ENCODE measurements around the gene PLEKHG4B. TPM values are rescaled to one million over a fixed set of nuclear protein-coding genes. Genes with fewer than 3 reads are reported as not detected.

The PLEKHG4B gene
- total RNA-seq, 1 experiment from 2014 or later, result 1.2 TPM

- H4K20me1 ChIP-seq (ENCODE audit: low read length), result no peaks in the 10 kb centered on the region
- no TSS peak for BruUV-seq (replicated peaks)
- no peaks in the 10 kb centered on the region for H3K79me2 ChIP-seq (ENCODE audit: low read length)
- no peaks in the 10 kb centered on the region for H3F3A ChIP-seq (ENCODE audit: low read length, unreplicated experiment)
- POLR2A ChIA-PET (ENCODE audit: unreplicated experiment), result no interaction called here
- no peak for TF ChIP-seq EZH2phosphoT487 (IDR thresholded peaks at IDR 0.05; ENCODE audit: borderline replicate concordance, low read length)
- no peak for TF ChIP-seq EZH2 (IDR thresholded peaks at IDR 0.05; ENCODE audit: low read length, unreplicated experiment)
- no peak for TF ChIP-seq CTCF (conservative IDR thresholded peaks at IDR 0.05; ENCODE audit: low read depth, low read length)
- no peaks in the 10 kb centered on the region for H3K9me2 ChIP-seq (replicated peaks; ENCODE audit: low read length)
- no peak overlapping the region for H3K4me2 ChIP-seq (ENCODE audit: low read length)
- no peaks in the 10 kb centered on the region for H3K9me3 ChIP-seq (ENCODE audit: low read length)
- H3K4me1 ChIP-seq (ENCODE audit: insufficient read depth, low read length), result peaks cover 11% of the 10 kb centered on the region
- no peak overlapping the region for H3K9ac ChIP-seq (ENCODE audit: low read length)
- H3K4me3 ChIP-seq (ENCODE audit: low read length), result no peak overlapping the region
- DNase-seq (no peak), ATAC-seq (no peak)
- H3K36me3 ChIP-seq (ENCODE audit: low read depth, low read length), result no peaks in the 10 kb centered on the region
- H3K27ac ChIP-seq (ENCODE audit: low read length), result no peak overlapping the region
- intact Hi-C loops (cut with micrococcal nuclease), result no loop called here
- no peaks in the 10 kb centered on the region for H3K27me3 ChIP-seq (ENCODE audit: low read length)
- CTCF ChIA-PET, result no interaction called here
- no peak overlapping the region for H2AFZ ChIP-seq (ENCODE audit: low read length)
Observed at GRCh38 chr5:190366-191035, 98.5 kb downstream of the PLEKHG4B start.

- no TSS peak for BruUV-seq (replicated peaks)
- Histone ChIP-seq H3K36me3 (ENCODE audit: low read depth, low read length) (no peaks in the 10 kb centered on the region), H3K4me2 (ENCODE audit: low read length) (no peak within 1 kb of the TSS), H3K9me2 (replicated peaks; ENCODE audit: low read length) (no peaks in the 10 kb centered on the region), H2AFZ (ENCODE audit: low read length) (no peak within 1 kb of the TSS), H3K79me2 (ENCODE audit: low read length) (no peaks in the 10 kb centered on the region), H3K27ac (ENCODE audit: low read length) (no peak within 1 kb of the TSS), H3K9ac (ENCODE audit: low read length) (no peak within 1 kb of the TSS), H3K9me3 (ENCODE audit: low read length) (no peaks in the 10 kb centered on the region), H3K4me1 (ENCODE audit: insufficient read depth, low read length) (peaks cover 11% of the 10 kb centered on the region), H3K4me3 (ENCODE audit: low read length) (no peak within 1 kb of the TSS), H4K20me1 (ENCODE audit: low read length) (no peaks in the 10 kb centered on the region), H3F3A (ENCODE audit: low read length, unreplicated experiment) (no peaks in the 10 kb centered on the region), H3K27me3 (ENCODE audit: low read length) (no peaks in the 10 kb centered on the region)
- no peak for TF ChIP-seq EZH2 (IDR thresholded peaks at IDR 0.05; ENCODE audit: low read length, unreplicated experiment)
- no peak for ATAC-seq
- intact Hi-C loops (cut with micrococcal nuclease), result no loop called here
- POLR2A ChIA-PET (ENCODE audit: unreplicated experiment), result no interaction called here
- CTCF ChIA-PET, result no interaction called here
- no peak for DNase-seq
Observed at GRCh38 chr5:191036-191948, 99.3 kb downstream of the PLEKHG4B start, which contains the start of gene LRRC14B. TSS of gene LRRC14B (plus strand) at chr5:191495. CDS start at chr5:191539, 44 bp downstream.

GRCh38 chr5:191949-192690 lies 100.2 kb downstream of the PLEKHG4B start:
- H3K9ac ChIP-seq (ENCODE audit: low read length), result no peak overlapping the region
- H3K27ac ChIP-seq (ENCODE audit: low read length), result no peak overlapping the region
- no peaks in the 10 kb centered on the region for H3K9me3 ChIP-seq (ENCODE audit: low read length)
- peaks cover 11% of the 10 kb centered on the region for H3K4me1 ChIP-seq (ENCODE audit: insufficient read depth, low read length)
- no peak overlapping the region for H3K4me2 ChIP-seq (ENCODE audit: low read length)
- no peaks in the 10 kb centered on the region for H3F3A ChIP-seq (ENCODE audit: low read length, unreplicated experiment)
- H3K79me2 ChIP-seq (ENCODE audit: low read length), result no peaks in the 10 kb centered on the region
- H4K20me1 ChIP-seq (ENCODE audit: low read length), result no peaks in the 10 kb centered on the region
- POLR2A ChIA-PET (ENCODE audit: unreplicated experiment), result no interaction called here
- no peak for TF ChIP-seq EZH2 (IDR thresholded peaks at IDR 0.05; ENCODE audit: low read length, unreplicated experiment)
- no peak for TF ChIP-seq EZH2phosphoT487 (IDR thresholded peaks at IDR 0.05; ENCODE audit: borderline replicate concordance, low read length)
- TF ChIP-seq CTCF (conservative IDR thresholded peaks at IDR 0.05; ENCODE audit: low read depth, low read length), result no peak
- ATAC-seq (no peak), DNase-seq (no peak)
- no TSS peak for BruUV-seq (replicated peaks)
- H3K9me2 ChIP-seq (replicated peaks; ENCODE audit: low read length), result no peaks in the 10 kb centered on the region
- intact Hi-C loops (cut with micrococcal nuclease), result no loop called here
- H3K4me3 ChIP-seq (ENCODE audit: low read length), result no peak overlapping the region
- H3K27me3 ChIP-seq (ENCODE audit: low read length), result no peaks in the 10 kb centered on the region
- no peak overlapping the region for H2AFZ ChIP-seq (ENCODE audit: low read length)
- CTCF ChIA-PET, result no interaction called here
- no peaks in the 10 kb centered on the region for H3K36me3 ChIP-seq (ENCODE audit: low read depth, low read length)
